Transverse colon (tissue), 4 donors: Measurements from ENCODE around the gene PIEZO1. TPM values are rescaled to one million over a fixed set of nuclear protein-coding genes. Genes with fewer than 3 reads are reported as not detected.

Source experiments
- DNase-seq: peaks from one replicate; pipeline ENCODE4 v3.0.0-alpha.2; 2019
- H3K27ac ChIP-seq, 4 donors: fragments of 200-600 bp; sonication (generic); 2 replicates each; pipeline ENCODE4 v1.5.1; 2016 to 2018; ENCODE audit warnings: inconsistent platforms in 4 of 4
- H3K27me3 ChIP-seq: fragments of 200-600 bp; sonication (generic); 2 replicates; pipeline ENCODE4 v1.5.1; 2017; ENCODE audit warnings: inconsistent platforms
- H3K36me3 ChIP-seq, 4 donors: fragments of 200-600 bp; sonication (generic); 2 replicates each; pipeline ENCODE4 v1.5.1; 2017 to 2019; ENCODE audit warnings: inconsistent platforms in 4 of 4
- H3K4me1 ChIP-seq, 4 donors: fragments of 200-600 bp; sonication (generic); 2 replicates each; pipeline ENCODE4 v1.5.1; 2017 to 2020; ENCODE audit warnings: inconsistent platforms in 4 of 4
- H3K4me3 ChIP-seq, 4 donors: fragments of 200-600 bp; sonication (generic); 1 replicate in 1 of 4; 2 replicates in 3 of 4; pipeline versions ENCODE4 v1.5.1 to v1.6.1; 2017 to 2019; ENCODE audit warnings: inconsistent platforms in 4 of 4
- H3K9me3 ChIP-seq, 2 donors: fragments of 200-600 bp; sonication (generic); 2 replicates each; pipeline ENCODE4 v1.5.1; 2017 to 2019; ENCODE audit warnings: inconsistent platforms in 2 of 2
- EP300 ChIP-seq: sonication (generic); formaldehyde crosslinking; IDR thresholded peaks from one replicate; pipeline ENCODE4 v1.6.1; 2017; ENCODE audit warnings: antibody characterized with exemption, low read depth
- POLR2A ChIP-seq: fragments of 450-650 bp; IDR thresholded peaks from one replicate; pipeline ENCODE4 v1.6.1; 2016; ENCODE audit warnings: antibody characterized with exemption, mild to moderate bottlenecking, moderate library complexity
- POLR2AphosphoS5 ChIP-seq, 3 donors: sonication (generic); formaldehyde crosslinking; IDR thresholded peaks; one replicate each; pipeline ENCODE4 v1.6.1; 2016; ENCODE audit warnings: antibody characterized with exemption in 3 of 3
- WGBS, 2 donors: methylation state at CpG; one replicate each; pipeline ENCODE4 v1.1.5; 2018; ENCODE audit warnings: low coverage in 1 of 2; 5-methylcytosine and 5-hydroxymethylcytosine counted together
- in situ Hi-C, 4 donors: fragments of 200-750 bp; cut with MboI; loops; one replicate each; pipeline versions ENCODE4 v1.15.0 to v1.15.1; 2017; ENCODE audit warnings: low sequenced_read_pairs in 3 of 4, low pct_ligation_motif_present in 1 of 4, low pct_unique_long_range_greater_than_20kb in 1 of 4
- intact Hi-C: fragments of 100-400 bp; cut with DNase I; formaldehyde crosslinking; loops from one replicate; pipeline ENCODE4 v1.15.1; 2023; ENCODE audit warnings: low total_unique reads
- total RNA-seq, 4 donors: library from RNA; depleted of rRNA; stranded (reverse); fragments of >200 nt; gene quantifications; one replicate each; pipeline ENCODE4 v1.1.0, GENCODE V29; 2016
- TF ChIP-seq, protein P1 (sequence below), 5 experiments: fragments of 200-600 bp in 3 of 5; fragments of 450-650 bp in 2 of 5; sonication (generic) in 3 of 5; IDR thresholded peaks; 1 replicate in 2 of 5; 2 replicates in 3 of 5; pipeline ENCODE4 v1.5.1; 2016 to 2017; ENCODE audit warnings: antibody characterized with exemption in 5 of 5, inconsistent platforms in 3 of 5, mild to moderate bottlenecking in 2 of 5, moderate library complexity in 1 of 5

Gene PIEZO1
- total RNA-seq, 4 donors from 2014 or later: 133 to 546 (median 179) TPM

DNA sequence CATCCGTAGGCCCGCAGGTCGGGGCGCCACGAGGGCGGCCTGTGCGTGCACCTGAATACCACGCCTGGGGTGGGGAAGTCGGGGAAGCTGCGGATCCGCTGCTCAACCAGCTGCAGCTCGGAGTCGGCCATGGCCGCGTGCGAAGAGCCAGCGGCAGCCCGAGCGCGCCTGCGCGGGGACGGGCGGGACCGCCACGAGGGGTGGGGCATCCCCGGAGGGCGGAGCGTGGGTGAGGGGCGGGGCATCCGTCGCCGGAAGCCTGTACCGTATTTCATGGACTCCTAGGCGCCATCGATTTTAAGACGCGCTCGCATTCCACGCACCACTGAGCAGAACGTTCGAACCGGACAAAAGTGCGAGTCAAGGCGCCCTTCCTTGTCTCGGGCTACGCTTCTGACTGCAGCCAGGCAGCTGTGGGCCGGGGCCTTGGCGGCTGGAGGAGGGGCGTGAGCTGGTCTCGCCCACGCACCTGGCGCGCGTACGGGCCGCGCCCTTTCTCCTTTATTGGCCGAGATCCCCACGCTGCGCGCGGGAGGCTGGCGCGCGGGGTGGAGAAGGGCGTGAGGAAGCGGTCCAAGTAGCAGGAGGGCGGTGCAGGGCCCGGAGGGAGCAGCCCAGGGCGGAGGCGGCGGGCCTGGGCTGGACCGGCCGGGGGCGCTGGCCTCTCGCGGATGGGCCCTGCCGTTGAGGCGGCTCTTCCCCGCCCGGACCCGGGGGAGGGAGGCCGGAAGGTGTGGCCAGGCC lies 26.9 kb upstream of the PIEZO1 start, which contains the start of gene APRT:
Gene APRT, minus strand, starts transcription at position 160 of the 744 bp plus-strand sequence. Its CDS starts 29 bp downstream, at position 131.
- H3K4me3 ChIP-seq: peak within 1 kb of the TSS; percentile 64 to 94 (median 83)
- H3K27me3 ChIP-seq: no peaks in the 10 kb centered on the region
- DNase-seq: peak; percentile 97
- intact Hi-C loops (no loop called here), in situ Hi-C loops (loop anchor here in 1 of 4 donors (25.0 kb wide), 1 partner anchor 400 kb away; the partner anchor contains the start of genes SLC22A31 and ZNF778)
- no peaks in the 10 kb centered on the region for H3K9me3 ChIP-seq
- 1% methylated on average over 42 of the region's 84 CpGs; no CpG with 5 or more reads in 1 of the 2 donors for WGBS, 2 donors
- peak within 1 kb of the TSS; percentile 97 to 99 (median 97) for H3K27ac ChIP-seq
- H3K4me1 ChIP-seq: peaks cover 12 to 37% (median 32%) of the 10 kb centered on the region in 4 donors
- TF ChIP-seq, protein P1, sequence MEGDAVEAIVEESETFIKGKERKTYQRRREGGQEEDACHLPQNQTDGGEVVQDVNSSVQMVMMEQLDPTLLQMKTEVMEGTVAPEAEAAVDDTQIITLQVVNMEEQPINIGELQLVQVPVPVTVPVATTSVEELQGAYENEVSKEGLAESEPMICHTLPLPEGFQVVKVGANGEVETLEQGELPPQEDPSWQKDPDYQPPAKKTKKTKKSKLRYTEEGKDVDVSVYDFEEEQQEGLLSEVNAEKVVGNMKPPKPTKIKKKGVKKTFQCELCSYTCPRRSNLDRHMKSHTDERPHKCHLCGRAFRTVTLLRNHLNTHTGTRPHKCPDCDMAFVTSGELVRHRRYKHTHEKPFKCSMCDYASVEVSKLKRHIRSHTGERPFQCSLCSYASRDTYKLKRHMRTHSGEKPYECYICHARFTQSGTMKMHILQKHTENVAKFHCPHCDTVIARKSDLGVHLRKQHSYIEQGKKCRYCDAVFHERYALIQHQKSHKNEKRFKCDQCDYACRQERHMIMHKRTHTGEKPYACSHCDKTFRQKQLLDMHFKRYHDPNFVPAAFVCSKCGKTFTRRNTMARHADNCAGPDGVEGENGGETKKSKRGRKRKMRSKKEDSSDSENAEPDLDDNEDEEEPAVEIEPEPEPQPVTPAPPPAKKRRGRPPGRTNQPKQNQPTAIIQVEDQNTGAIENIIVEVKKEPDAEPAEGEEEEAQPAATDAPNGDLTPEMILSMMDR (IDR thresholded peaks at IDR 0.05): peak in 4 of 5 experiments; percentile 20 to 51 (median 27)
- TF ChIP-seq POLR2A (peak; percentile 80), EP300 (no peak), POLR2AphosphoS5 (IDR thresholded peaks at IDR 0.05) (peak; percentile 77 to 96 (median 84))
- H3K36me3 ChIP-seq: no peaks in the 10 kb centered on the region

DNA sequence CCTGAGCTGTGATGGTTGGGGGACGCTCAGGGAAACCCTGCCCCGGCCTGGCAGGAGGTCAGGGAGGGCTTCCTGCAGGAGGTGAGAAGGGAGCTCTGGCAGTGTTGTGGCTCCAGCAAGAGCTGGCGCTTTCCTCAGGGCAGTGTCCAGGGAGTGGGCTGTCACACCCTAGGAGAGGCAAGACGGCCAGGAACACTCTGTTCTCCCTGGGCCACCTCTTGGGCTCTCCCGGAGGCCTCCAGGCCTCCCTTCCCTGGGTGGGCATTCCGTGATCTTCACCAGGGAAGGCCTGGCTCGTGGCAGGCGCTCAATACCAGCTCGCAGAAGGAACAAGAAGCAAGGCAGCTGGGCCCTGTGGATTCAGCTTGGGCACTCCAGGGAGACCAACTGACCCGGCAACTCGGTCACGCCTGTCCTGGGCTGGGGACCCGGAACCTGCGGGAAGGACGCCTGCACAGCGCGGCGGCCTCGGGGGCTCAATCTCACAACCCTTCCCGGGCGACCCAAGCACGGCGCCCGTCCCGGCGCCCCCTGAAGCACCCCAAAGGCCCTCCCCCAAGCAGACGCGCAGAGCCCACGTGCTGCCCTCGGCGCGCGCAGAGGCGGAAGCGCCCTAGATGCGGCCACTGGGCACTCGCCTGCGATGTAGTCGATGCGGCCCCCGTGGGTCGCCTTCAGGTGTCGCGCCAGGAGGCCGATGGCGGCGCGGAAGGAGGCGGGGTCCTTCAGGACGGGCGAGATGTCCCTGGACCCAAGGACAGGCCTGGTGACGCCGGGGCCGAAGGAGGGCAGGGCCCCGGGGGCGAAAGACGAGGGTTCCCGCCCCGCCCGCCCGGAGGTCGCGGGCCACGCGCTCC lies 26.1 kb upstream of the PIEZO1 start:
- Histone ChIP-seq H3K4me1 (peaks cover 12 to 37% (median 32%) of the 10 kb centered on the region in 4 donors), H3K36me3 (no peaks in the 10 kb centered on the region), H3K4me3 (peak overlapping the region; percentile 64 to 94 (median 83)), H3K9me3 (no peaks in the 10 kb centered on the region), H3K27me3 (no peaks in the 10 kb centered on the region), H3K27ac (peak overlapping the region; percentile 97 to 99 (median 97))
- TF ChIP-seq EP300 (no peak), POLR2AphosphoS5 (IDR thresholded peaks at IDR 0.05) (peak; percentile 67 to 94 (median 92)), POLR2A (peak; percentile 85)
- TF ChIP-seq, protein P1 (IDR thresholded peaks at IDR 0.05): peak in 1 of 5 experiments; percentile 7
- intact Hi-C loops: no loop called here
- in situ Hi-C loops: loop anchor here in 1 of 4 donors (25.0 kb wide), 1 partner anchor 401 kb away; the partner anchor contains the start of genes SLC22A31 and ZNF778
- WGBS, 2 donors: 0 to 1% methylated on average over 1 to 52 of the region's 65 CpGs
- peak; percentile 79 for DNase-seq

DNA sequence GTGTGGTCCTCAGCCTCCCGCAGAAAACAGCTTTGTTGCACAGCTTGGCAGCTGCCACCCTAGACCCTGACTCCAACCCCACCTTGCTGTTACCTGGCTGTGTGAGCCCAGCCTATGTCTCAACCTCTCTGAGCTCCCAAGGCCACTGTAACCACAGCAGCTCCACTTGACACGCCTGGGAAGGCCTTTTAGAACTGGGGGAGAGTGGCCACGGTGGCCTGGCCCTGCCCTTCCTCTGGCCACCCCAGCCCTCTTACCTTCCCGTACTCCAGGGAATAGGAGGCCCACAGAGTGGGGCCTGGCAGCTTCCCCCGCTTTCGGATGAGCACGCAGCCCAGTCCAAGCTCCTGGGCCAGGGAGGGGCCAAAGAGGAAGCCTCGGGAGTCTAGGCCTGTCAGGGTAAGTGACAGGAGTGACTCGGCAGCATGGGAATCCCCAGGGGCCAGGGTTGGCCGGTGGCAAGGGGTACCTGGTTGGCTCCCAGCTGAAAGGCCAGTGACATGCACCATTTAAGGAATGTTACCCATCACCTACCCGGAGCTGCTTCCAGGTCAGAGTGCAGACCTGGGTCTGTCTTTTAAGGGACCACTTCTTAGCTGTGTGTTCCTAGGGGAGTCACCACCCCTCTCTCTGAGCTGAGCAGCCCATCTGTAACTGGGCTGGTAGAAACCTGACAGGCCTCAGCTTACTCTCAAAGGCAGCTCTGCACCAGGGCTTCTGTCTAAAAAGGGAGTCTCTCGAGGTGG lies 25.3 kb upstream of the PIEZO1 start:
- WGBS, 2 donors: 21% methylated on average over 11 of the region's 12 CpGs; no CpG with 5 or more reads in 1 of the 2 donors
- H3K4me3 ChIP-seq: peak overlapping the region; percentile 64 to 94 (median 83)
- no peaks in the 10 kb centered on the region for H3K36me3 ChIP-seq
- no peak for TF ChIP-seq POLR2AphosphoS5 (IDR thresholded peaks at IDR 0.05)
- TF ChIP-seq, protein P1 (IDR thresholded peaks at IDR 0.05): no peak
- TF ChIP-seq POLR2A: no peak
- no peak for TF ChIP-seq EP300
- no peaks in the 10 kb centered on the region for H3K27me3 ChIP-seq
- in situ Hi-C loops (loop anchor here in 1 of 4 donors (25.0 kb wide), 1 partner anchor 402 kb away; the partner anchor contains the start of genes SLC22A31 and ZNF778), intact Hi-C loops (no loop called here)
- no peak for DNase-seq
- H3K9me3 ChIP-seq: no peaks in the 10 kb centered on the region
- H3K4me1 ChIP-seq: peaks cover 12 to 37% (median 32%) of the 10 kb centered on the region in 4 donors
- peak overlapping the region; percentile 97 to 99 (median 97) for H3K27ac ChIP-seq
